Measurements from ENCODE around the gene ADGRA1. TPM values are rescaled to one million over a fixed set of nuclear protein-coding genes. Genes with fewer than 3 reads are reported as not detected.

Gene ADGRA1
- total RNA-seq, 1 donor from 2014 or later = 9.1 TPM

- no peak for DNase-seq
- peaks cover 5% of the 10 kb centered on the region for H3K27me3 Mint-ChIP-seq (ENCODE audit: unreplicated experiment)
- H3K4me3 Mint-ChIP-seq (ENCODE audit: unreplicated experiment) = no peak overlapping the region
- H3K4me1 Mint-ChIP-seq (ENCODE audit: low read depth, unreplicated experiment) = no peaks in the 10 kb centered on the region
- TF ChIP-seq CTCF (IDR thresholded peaks at IDR 0.05; ENCODE audit: partially characterized antibody, unreplicated experiment) = no peak
- no peak overlapping the region for H3K27ac Mint-ChIP-seq (ENCODE audit: unreplicated experiment)
- H3K36me3 Mint-ChIP-seq (ENCODE audit: unreplicated experiment) = peaks cover 35% of the 10 kb centered on the region
- peaks cover 13% of the 10 kb centered on the region for H3K9me3 Mint-ChIP-seq (ENCODE audit: unreplicated experiment)
Measured at GRCh38 chr10:133115976-133116375, 28.3 kb downstream of the ADGRA1 start.

GRCh38 chr10:133116455-133116854 is 28.7 kb downstream of the ADGRA1 start:
- peak; percentile 10 for DNase-seq
- Mint-ChIP-seq H3K4me3 (ENCODE audit: unreplicated experiment) (no peak overlapping the region), H3K27ac (ENCODE audit: unreplicated experiment) (no peak overlapping the region), H3K9me3 (ENCODE audit: unreplicated experiment) (peaks cover 13% of the 10 kb centered on the region), H3K36me3 (ENCODE audit: unreplicated experiment) (peaks cover 35% of the 10 kb centered on the region), H3K27me3 (ENCODE audit: unreplicated experiment) (peaks cover 5% of the 10 kb centered on the region), H3K4me1 (ENCODE audit: low read depth, unreplicated experiment) (no peaks in the 10 kb centered on the region)
- TF ChIP-seq CTCF (IDR thresholded peaks at IDR 0.05; ENCODE audit: partially characterized antibody, unreplicated experiment) = no peak

GRCh38 chr10:133117036-133117687 is 29.4 kb downstream of the ADGRA1 start:
- H3K27ac Mint-ChIP-seq (ENCODE audit: unreplicated experiment) = no peak overlapping the region
- H3K9me3 Mint-ChIP-seq (ENCODE audit: unreplicated experiment) = peaks cover 13% of the 10 kb centered on the region
- no peak overlapping the region for H3K4me3 Mint-ChIP-seq (ENCODE audit: unreplicated experiment)
- no peaks in the 10 kb centered on the region for H3K4me1 Mint-ChIP-seq (ENCODE audit: low read depth, unreplicated experiment)
- H3K27me3 Mint-ChIP-seq (ENCODE audit: unreplicated experiment) = peaks cover 5% of the 10 kb centered on the region
- no peak for DNase-seq
- H3K36me3 Mint-ChIP-seq (ENCODE audit: unreplicated experiment) = peaks cover 32% of the 10 kb centered on the region
- no peak for TF ChIP-seq CTCF (IDR thresholded peaks at IDR 0.05; ENCODE audit: partially characterized antibody, unreplicated experiment)

GRCh38 chr10:133117688-133118071 is 30.0 kb downstream of the ADGRA1 start:
- H3K27me3 Mint-ChIP-seq (ENCODE audit: unreplicated experiment) = peaks cover 3% of the 10 kb centered on the region
- no peak overlapping the region for H3K27ac Mint-ChIP-seq (ENCODE audit: unreplicated experiment)

More at GRCh38 chr10:133117688-133118071, 30.0 kb downstream of the ADGRA1 start:
- peaks cover 14% of the 10 kb centered on the region for H3K9me3 Mint-ChIP-seq (ENCODE audit: unreplicated experiment)
- no peak for TF ChIP-seq CTCF (IDR thresholded peaks at IDR 0.05; ENCODE audit: partially characterized antibody, unreplicated experiment)
- no peak overlapping the region for H3K4me3 Mint-ChIP-seq (ENCODE audit: unreplicated experiment)
- DNase-seq = no peak
- H3K36me3 Mint-ChIP-seq (ENCODE audit: unreplicated experiment) = peaks cover 27% of the 10 kb centered on the region
- no peaks in the 10 kb centered on the region for H3K4me1 Mint-ChIP-seq (ENCODE audit: low read depth, unreplicated experiment)

Measured in glutamatergic neuron (in vitro differentiated cells).